GM19025 (cell line): Measurements from ENCODE around the gene CHST8.
"Not testable (repeated sequence)": the region's sequence is repeated elsewhere in the genome, so short reads cannot be mapped to it uniquely, and the experiment has no call there.

Source experiments
- ATAC-seq: cut with Tn5 transposase; IDR thresholded peaks from one replicate; pipeline ENCODE4 v1.9.1; 2021; ENCODE audit warnings: mild to moderate bottlenecking, low read depth, moderate library complexity; ENCODE audit not compliant: unreplicated experiment

Gene CHST8

GRCh38 chr19:33616857-33617256, 4.9 kb upstream of the CHST8 start:
- ATAC-seq, result no peak

GRCh38 chr19:33618363-33618762, 3.4 kb upstream of the CHST8 start:
- ATAC-seq, result not testable (repeated sequence)

GRCh38 chr19:33618884-33619283, 2.9 kb upstream of the CHST8 start:
- no peak for ATAC-seq

- ATAC-seq, result no peak
Observed at GRCh38 chr19:33620611-33621010, 1.1 kb upstream of the CHST8 start.

GRCh38 chr19:33621065-33621785, 528 bp upstream of the CHST8 start:
- ATAC-seq, result no peak

- ATAC-seq, result no peak
Observed at GRCh38 chr19:33622505-33622808, 704 bp downstream of the CHST8 start.

GRCh38 chr19:33622809-33623511, 1.2 kb downstream of the CHST8 start:
- no peak for ATAC-seq

- no peak for ATAC-seq
Observed at GRCh38 chr19:33624586-33624985, 2.8 kb downstream of the CHST8 start.

GRCh38 chr19:33627526-33627925, 5.8 kb downstream of the CHST8 start:
- no peak for ATAC-seq

- ATAC-seq, result no peak
Observed at GRCh38 chr19:33627962-33628839, 6.4 kb downstream of the CHST8 start.

- ATAC-seq, result no peak
Observed at GRCh38 chr19:33628921-33629825, 7.4 kb downstream of the CHST8 start.

- no peak for ATAC-seq
Observed at GRCh38 chr19:33629826-33630375, 8.1 kb downstream of the CHST8 start.

- ATAC-seq, result no peak
Observed at GRCh38 chr19:33630880-33631608, 9.3 kb downstream of the CHST8 start.

- no peak for ATAC-seq
Observed at GRCh38 chr19:33631609-33631973, 9.8 kb downstream of the CHST8 start.

- ATAC-seq, result no peak
Observed at GRCh38 chr19:33634361-33635091, 12.8 kb downstream of the CHST8 start.

- no peak for ATAC-seq
Observed at GRCh38 chr19:33638167-33639034, 16.6 kb downstream of the CHST8 start.

- no peak for ATAC-seq
Observed at GRCh38 chr19:33639035-33639681, 17.4 kb downstream of the CHST8 start.
